RWPE1 (cell line): ENCODE data around the gene KCNT1.

Experiments used
- CTCF ChIA-PET: fragments of 350-600 bp; sonication (Branson Sonifier 250); formaldehyde crosslinking; extraction: SDS; loops from one replicate; lab custom pipeline; 2021; lab: Yijun Ruan, JAX
- POLR2A ChIA-PET: fragments of 400-600 bp; formaldehyde crosslinking; extraction: SDS; loops from one replicate; lab custom pipeline; 2020; ENCODE audit warnings: antibody characterized with exemption; ENCODE audit not compliant: low non-redundant PET; lab: Yijun Ruan, JAX
- DNase-seq: peaks from one replicate; pipeline ENCODE4 v3.0.0; 2012; ENCODE audit warnings: low spot score
- H3K27ac ChIP-seq: fragments of 450-650 bp; 2 replicates; pipeline ENCODE4 v1.5.1; 2017
- CTCF ChIP-seq: fragments of 450-650 bp; conservative IDR thresholded peaks from 2 replicates; pipeline ENCODE4 v1.5.1; 2017; ENCODE audit warnings: low read depth, mild to moderate bottlenecking

Gene KCNT1

DNA sequence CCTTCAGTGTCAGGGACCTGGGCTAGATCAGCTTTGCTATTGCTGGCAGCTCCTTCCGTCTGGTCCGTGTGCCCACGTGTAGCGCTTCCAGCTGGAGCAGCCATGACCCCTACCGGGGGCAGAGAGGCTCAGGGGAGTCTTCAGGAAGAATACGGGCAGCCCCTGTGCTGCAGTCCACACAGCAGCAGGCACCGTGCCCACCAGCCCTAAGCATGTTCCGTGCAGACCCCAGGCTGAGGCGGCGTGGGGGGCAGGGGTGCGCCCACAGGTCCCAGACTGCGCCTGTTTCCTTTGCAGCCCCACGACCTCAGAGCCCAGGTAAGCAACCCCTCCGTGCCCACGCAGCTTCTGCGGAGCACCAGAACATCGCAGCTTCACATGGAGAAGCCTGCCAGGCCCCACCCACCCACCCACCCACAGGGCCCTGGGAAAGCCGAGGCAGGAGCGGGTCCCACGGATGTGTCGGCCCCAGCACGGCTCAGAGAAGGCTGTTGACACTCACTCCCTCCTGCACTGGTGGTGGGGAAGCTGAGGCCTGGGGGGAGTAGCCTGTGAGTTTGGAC lies 83.1 kb downstream of the KCNT1 start:
- POLR2A ChIA-PET: no interaction called here
- no peak overlapping the region for H3K27ac ChIP-seq
- CTCF ChIA-PET: no interaction called here
- TF ChIP-seq CTCF: no peak
- no peak for DNase-seq

DNA sequence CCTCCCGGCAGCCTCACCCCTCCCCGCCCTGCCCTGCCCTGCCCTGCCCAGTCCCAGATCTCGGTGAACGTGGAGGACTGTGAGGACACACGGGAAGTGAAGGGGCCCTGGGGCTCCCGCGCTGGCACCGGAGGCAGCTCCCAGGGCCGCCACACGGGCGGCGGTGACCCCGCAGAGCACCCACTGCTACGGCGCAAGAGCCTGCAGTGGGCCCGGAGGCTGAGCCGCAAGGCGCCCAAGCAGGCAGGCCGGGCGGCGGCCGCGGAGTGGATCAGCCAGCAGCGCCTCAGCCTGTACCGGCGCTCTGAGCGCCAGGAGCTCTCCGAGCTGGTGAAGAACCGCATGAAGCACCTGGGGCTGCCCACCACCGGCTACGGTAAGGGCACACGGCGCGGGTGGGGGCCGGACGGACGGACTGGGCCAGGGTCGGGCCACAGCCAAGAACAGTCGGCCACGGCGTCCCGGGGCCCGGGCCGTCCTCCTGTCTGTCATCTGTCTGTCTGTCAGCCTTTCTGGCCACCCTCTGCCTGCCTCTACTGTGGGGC lies 84.2 kb downstream of the KCNT1 start:
- POLR2A ChIA-PET: no interaction called here
- CTCF ChIA-PET: interaction anchor here (0.6 kb wide), 1 partner anchor 215 kb away, joined by 5 read pairs; no protein-coding TSS in a partner anchor
- no peak overlapping the region for H3K27ac ChIP-seq
- TF ChIP-seq CTCF: no peak
- no peak for DNase-seq

GRCh38 chr9:135787317-135787716 lies 85.3 kb downstream of the KCNT1 start:
- CTCF ChIA-PET: interaction anchor here (0.6 to 1.7 kb wide), 3 partner anchors 10 to 283 kb away, joined by 4 to 9 read pairs (median 6); no protein-coding TSS in a partner anchor
- no peak for DNase-seq
- H3K27ac ChIP-seq: no peak overlapping the region

DNA sequence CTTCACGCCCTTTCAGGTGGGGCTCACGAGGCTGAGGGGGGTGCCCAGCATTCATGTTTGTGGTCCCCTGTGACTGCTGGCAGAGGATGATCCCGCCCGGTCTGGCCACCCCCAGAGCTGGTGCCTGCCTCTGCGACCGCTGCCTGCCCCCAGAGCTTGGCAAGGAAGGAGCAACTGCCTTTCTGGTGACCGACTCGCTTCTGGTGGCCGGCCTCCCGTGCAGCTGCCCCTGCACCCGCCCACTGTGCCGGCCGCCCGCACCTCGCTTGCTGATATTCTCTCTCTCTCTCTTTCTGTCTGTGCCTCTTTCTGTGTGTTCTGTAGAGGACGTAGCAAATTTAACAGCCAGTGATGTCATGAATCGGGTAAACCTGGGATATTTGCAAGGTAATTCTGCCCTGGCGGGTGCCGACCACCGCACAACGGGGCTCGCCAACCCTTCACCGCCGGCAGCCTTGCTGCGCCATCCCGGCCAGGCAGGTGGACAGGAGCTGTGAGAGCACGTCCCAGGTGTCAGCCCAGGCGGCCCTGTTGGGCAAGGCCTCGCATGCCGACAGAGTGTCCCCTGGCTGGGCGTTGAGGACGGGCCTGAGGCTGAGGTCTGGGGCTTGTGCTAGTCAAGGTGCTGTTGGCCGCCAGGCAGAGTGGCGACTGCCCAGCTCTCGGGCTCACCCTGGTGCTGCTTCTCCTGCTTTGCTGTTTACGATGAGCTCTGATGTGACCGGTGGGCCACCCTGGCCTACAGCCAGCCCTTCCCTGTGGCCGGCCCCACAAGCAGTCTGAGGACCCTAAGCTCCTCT lies 86.0 kb downstream of the KCNT1 start:
- no peak for DNase-seq
- no peak overlapping the region for H3K27ac ChIP-seq
- ChIA-PET POLR2A (no interaction called here), CTCF (interaction anchor here (0.6 to 1.7 kb wide), 4 partner anchors 10 to 334 kb away, joined by 3 to 9 read pairs (median 4); partner anchors contain the start of gene KCNT1)
- no peak for TF ChIP-seq CTCF

More at GRCh38 chr9:135787317-135787716, 85.3 kb downstream of the KCNT1 start:
- no peak for TF ChIP-seq CTCF
- POLR2A ChIA-PET: no interaction called here

GRCh38 chr9:135788576-135789300 lies 86.8 kb downstream of the KCNT1 start:
- no peak overlapping the region for H3K27ac ChIP-seq
- no peak for DNase-seq
- TF ChIP-seq CTCF: no peak
- POLR2A ChIA-PET: no interaction called here
- CTCF ChIA-PET: interaction anchor here (0.6 to 1.7 kb wide), 4 partner anchors 9 to 334 kb away, joined by 3 to 9 read pairs (median 4); partner anchors contain the start of gene KCNT1

DNA sequence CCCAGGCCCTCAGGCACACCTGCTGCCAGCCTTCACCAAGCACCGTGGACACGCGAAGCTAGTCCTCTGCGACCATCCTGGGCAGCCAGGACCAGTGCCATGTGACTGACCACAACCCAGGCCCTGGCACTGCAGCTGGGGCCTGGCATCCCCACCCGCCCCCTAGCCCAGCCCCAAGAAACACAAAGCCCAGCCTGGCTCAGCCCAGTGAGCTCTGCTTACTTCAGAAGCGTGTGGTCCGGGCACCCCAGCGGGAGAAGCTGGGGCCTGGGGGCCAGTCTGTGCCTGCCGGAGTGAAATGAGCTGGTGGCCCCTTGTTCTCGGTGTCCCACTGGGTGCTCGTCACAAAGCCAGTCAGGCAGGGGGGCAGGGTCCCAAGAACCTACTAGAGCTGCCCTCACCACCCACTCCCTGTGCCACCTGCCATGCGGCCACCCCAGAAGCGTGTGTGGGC lies 87.9 kb downstream of the KCNT1 start:
- CTCF ChIA-PET: interaction anchor here (0.6 to 1.0 kb wide), 3 partner anchors 60 to 652 kb away, joined by 3 to 4 read pairs (median 3); no protein-coding TSS in a partner anchor
- no peak for DNase-seq
- POLR2A ChIA-PET: no interaction called here
- no peak overlapping the region for H3K27ac ChIP-seq
- TF ChIP-seq CTCF: no peak
